HepG2 (cell line): ENCODE data around the gene EPB41L1. TPM values are rescaled to one million over a fixed set of nuclear protein-coding genes. Genes with fewer than 3 reads are reported as not detected.

Experiments
- CHD4 ChIP-seq: fragments of 200-600 bp; sonication (generic); IDR thresholded peaks from 2 replicates; pipeline ENCODE4 v1.7.0; 2017; ENCODE audit warnings: mild to moderate bottlenecking, low read length, borderline replicate concordance
- FOSL2 ChIP-seq: sonication (generic); formaldehyde crosslinking; IDR thresholded peaks from 2 replicates; pipeline ENCODE4 v1.4.0; 2020; ENCODE audit warnings: missing genetic modification reagents
- HOXA5 ChIP-seq: sonication (generic); formaldehyde crosslinking; IDR thresholded peaks from 2 replicates; pipeline ENCODE4 v1.4.0; 2020; ENCODE audit warnings: missing genetic modification reagents
- JUND ChIP-seq: sonication (generic); formaldehyde crosslinking; IDR thresholded peaks from 2 replicates; pipeline ENCODE4 v1.8.0; 2022; ENCODE audit warnings: mild to moderate bottlenecking, missing genetic modification reagents
- KAT2B ChIP-seq: fragments of 150-350 bp; IDR thresholded peaks from 2 replicates; pipeline ENCODE4 v1.6.1; 2014; ENCODE audit warnings: low read depth, low read length, borderline replicate concordance
- KDM3A ChIP-seq: IDR thresholded peaks from 2 replicates; pipeline ENCODE4 v1.6.1; 2018; ENCODE audit warnings: low read depth, missing compliant biosample characterization
- MBNL3 ChIP-seq: fragments of 250-450 bp; sonication (Bioruptor Pico); conservative IDR thresholded peaks from 2 replicates; pipeline ENCODE4 v1.8.0; 2022; ENCODE audit warnings: mild to moderate bottlenecking, inconsistent platforms
- NCOR1 ChIP-seq: fragments of 200-600 bp; sonication (generic); IDR thresholded peaks from 2 replicates; pipeline ENCODE4 v1.7.0; 2017; ENCODE audit warnings: antibody characterized with exemption, low read length, borderline replicate concordance
- NFYB ChIP-seq: sonication (generic); formaldehyde crosslinking; IDR thresholded peaks from 2 replicates; pipeline ENCODE4 v1.4.0; 2020; ENCODE audit warnings: missing genetic modification reagents
- PHF8 ChIP-seq: sonication (generic); formaldehyde crosslinking; IDR thresholded peaks from 2 replicates; pipeline ENCODE4 v1.5.0; 2020; ENCODE audit warnings: missing genetic modification reagents
- RAD51 ChIP-seq: fragments of 450-650 bp; IDR thresholded peaks from 2 replicates; pipeline ENCODE4 v1.6.1; 2016; ENCODE audit warnings: borderline replicate concordance
- SIX4 ChIP-seq: sonication (generic); formaldehyde crosslinking; IDR thresholded peaks from 2 replicates; pipeline ENCODE4 v1.4.0; 2020; ENCODE audit warnings: missing genetic modification reagents
- SUZ12 ChIP-seq: fragments of 150-350 bp; IDR thresholded peaks from 2 replicates; pipeline ENCODE4 v1.6.1; 2014; ENCODE audit warnings: low read depth, low read length
- THRA ChIP-seq: sonication (generic); formaldehyde crosslinking; IDR thresholded peaks from 2 replicates; pipeline ENCODE4 v1.4.0; 2020; ENCODE audit warnings: missing genetic modification reagents, borderline replicate concordance
- YY1 ChIP-seq: IDR thresholded peaks from 2 replicates; pipeline ENCODE4 v1.6.1; 2011; ENCODE audit warnings: low read length, low read depth, moderate library complexity, mild to moderate bottlenecking; ENCODE audit not compliant: insufficient read depth, insufficient replicate concordance
- ZFX ChIP-seq: sonication (generic); formaldehyde crosslinking; IDR thresholded peaks from 2 replicates; pipeline ENCODE4 v1.4.0; 2020; ENCODE audit warnings: mild to moderate bottlenecking, low read depth, missing genetic modification reagents, moderate library complexity
- ZFY ChIP-seq: sonication (generic); formaldehyde crosslinking; IDR thresholded peaks from 2 replicates; pipeline ENCODE4 v1.4.0; 2020; ENCODE audit warnings: missing genetic modification reagents
- ZNF160 ChIP-seq: sonication (generic); formaldehyde crosslinking; IDR thresholded peaks from 2 replicates; pipeline ENCODE4 v1.8.0; 2022; ENCODE audit warnings: mild to moderate bottlenecking, inconsistent platforms, missing genetic modification reagents
- ZNF460 ChIP-seq: sonication (generic); formaldehyde crosslinking; IDR thresholded peaks from 2 replicates; pipeline ENCODE4 v1.5.1; 2020; ENCODE audit warnings: missing genetic modification reagents, mild to moderate bottlenecking, borderline replicate concordance
- ZNF577 ChIP-seq: sonication (generic); formaldehyde crosslinking; IDR thresholded peaks from 2 replicates; pipeline ENCODE4 v1.4.0; 2020; ENCODE audit warnings: mild to moderate bottlenecking, low read depth, missing genetic modification reagents, borderline replicate concordance
- ZNF672 ChIP-seq: sonication (generic); formaldehyde crosslinking; IDR thresholded peaks from 2 replicates; pipeline ENCODE4 v1.8.1; 2022; ENCODE audit warnings: missing genetic modification reagents
- ZNF788 ChIP-seq: sonication (generic); formaldehyde crosslinking; IDR thresholded peaks from 2 replicates; pipeline ENCODE4 v1.5.0; 2020; ENCODE audit warnings: mild to moderate bottlenecking, missing genetic modification reagents, borderline replicate concordance
- ZNF800 ChIP-seq: sonication (generic); formaldehyde crosslinking; IDR thresholded peaks from 2 replicates; pipeline ENCODE4 v1.4.0; 2020; ENCODE audit warnings: missing genetic modification reagents
- ZNF850 ChIP-seq: sonication (generic); formaldehyde crosslinking; conservative IDR thresholded peaks from 2 replicates; pipeline ENCODE4 v1.9.0; 2021; ENCODE audit warnings: mild to moderate bottlenecking, missing genetic modification reagents
- polyA plus RNA-seq, 8 experiments: library from polyadenylated mRNA; depleted of rRNA in 3 of 8; stranded (reverse) in 7 of 8; unstranded in 1 of 8; fragments of >200 nt; fragmentation: Illumina TruSeq in 4 of 8; extraction: Trizol in 4 of 8; gene quantifications; 2 replicates each; pipeline versions ENCODE4 v1.2.1 to v1.2.3, GENCODE V29; 2011 to 2016; ENCODE audit warnings: low read depth in 4 of 8, missing spikeins in 1 of 8, mixed read lengths in 1 of 8; ENCODE audit not compliant: insufficient read depth in 1 of 8
- total RNA-seq, 5 experiments: library from RNA; depleted of rRNA; stranded (reverse); fragments of >200 nt; fragmentation: Illumina TruSeq; extraction: Trizol; gene quantifications; 2 replicates each; pipeline ENCODE4 v1.2.3, GENCODE V29; 2016; ENCODE audit warnings: low read depth in 1 of 5
- TF ChIP-seq, protein P1 (sequence below): IDR thresholded peaks from 2 replicates; pipeline ENCODE4 v1.6.1; 2016; ENCODE audit warnings: low read depth, control low read depth
- TF ChIP-seq, protein P2 (sequence below): fragments of 450-650 bp; IDR thresholded peaks from 2 replicates; pipeline ENCODE4 v1.6.1; 2017; ENCODE audit warnings: mild to moderate bottlenecking

The EPB41L1 gene
- total and polyA plus RNA-seq, 2 of the 13 experiments (the other 11 are each of a cell fraction or from before 2014, with no cell fraction given): 16.7 to 39.0 TPM

DNA sequence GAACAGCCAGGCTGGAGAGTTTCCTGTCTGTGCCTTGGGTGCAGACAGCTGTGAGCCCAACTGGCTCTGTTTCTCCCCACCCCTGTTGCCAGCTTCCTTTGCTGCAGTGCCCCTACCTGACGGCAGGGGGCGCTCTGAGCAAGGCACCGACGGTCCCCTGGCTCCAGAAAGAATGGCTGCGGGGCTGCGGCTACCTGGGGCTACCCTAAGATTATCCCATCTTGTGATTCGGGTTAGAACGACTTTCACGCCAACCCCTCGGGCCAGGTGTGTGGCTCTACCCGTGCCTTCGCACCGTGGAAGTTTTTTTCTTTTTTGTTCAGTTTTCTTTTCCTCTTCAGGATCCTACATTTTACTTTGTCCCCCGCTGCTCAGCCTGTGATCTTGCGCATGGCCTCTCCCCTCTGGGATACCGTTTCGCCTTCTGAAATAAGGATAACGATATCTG lies 48.4 kb downstream of the EPB41L1 start (continued):
- TF ChIP-seq NCOR1 (no peak), RAD51 (no peak), KAT2B (no peak), ZNF850 (CRISPR knock-in tag) (no peak), ZFY (CRISPR knock-in tag) (peak; percentile 23; the same call in 1 of the 2 replicates), ZNF160 (CRISPR knock-in tag) (no peak), MBNL3 (CRISPR knock-in tag) (no peak), ZNF672 (CRISPR knock-in tag) (no peak), ZNF460 (CRISPR knock-in tag) (no peak), ZNF800 (CRISPR knock-in tag) (no peak), SUZ12 (no peak), THRA (CRISPR knock-in tag) (0 out of 2 replicates have a peak, but pooled peaks have one; percentile 44), ZFX (CRISPR knock-in tag) (no peak), HOXA5 (CRISPR knock-in tag) (no peak), JUND (CRISPR knock-in tag) (no peak), CHD4 (no peak), SIX4 (no peak), NFYB (CRISPR knock-in tag) (0 out of 2 replicates have a peak, but pooled peaks have one; percentile 3), ZNF577 (no peak), KDM3A (no peak), PHF8 (no peak), ZNF788 (no peak; the same call in 1 of the 2 replicates), YY1 (peak; percentile 82), FOSL2 (CRISPR knock-in tag) (peak; percentile 45)
- TF ChIP-seq, protein P1, sequence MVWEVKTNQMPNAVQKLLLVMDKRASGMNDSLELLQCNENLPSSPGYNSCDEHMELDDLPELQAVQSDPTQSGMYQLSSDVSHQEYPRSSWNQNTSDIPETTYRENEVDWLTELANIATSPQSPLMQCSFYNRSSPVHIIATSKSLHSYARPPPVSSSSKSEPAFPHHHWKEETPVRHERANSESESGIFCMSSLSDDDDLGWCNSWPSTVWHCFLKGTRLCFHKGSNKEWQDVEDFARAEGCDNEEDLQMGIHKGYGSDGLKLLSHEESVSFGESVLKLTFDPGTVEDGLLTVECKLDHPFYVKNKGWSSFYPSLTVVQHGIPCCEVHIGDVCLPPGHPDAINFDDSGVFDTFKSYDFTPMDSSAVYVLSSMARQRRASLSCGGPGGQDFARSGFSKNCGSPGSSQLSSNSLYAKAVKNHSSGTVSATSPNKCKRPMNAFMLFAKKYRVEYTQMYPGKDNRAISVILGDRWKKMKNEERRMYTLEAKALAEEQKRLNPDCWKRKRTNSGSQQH (CRISPR knock-in tag): 0 out of 2 replicates have a peak, but pooled peaks have one; percentile 34
- TF ChIP-seq, protein P2, sequence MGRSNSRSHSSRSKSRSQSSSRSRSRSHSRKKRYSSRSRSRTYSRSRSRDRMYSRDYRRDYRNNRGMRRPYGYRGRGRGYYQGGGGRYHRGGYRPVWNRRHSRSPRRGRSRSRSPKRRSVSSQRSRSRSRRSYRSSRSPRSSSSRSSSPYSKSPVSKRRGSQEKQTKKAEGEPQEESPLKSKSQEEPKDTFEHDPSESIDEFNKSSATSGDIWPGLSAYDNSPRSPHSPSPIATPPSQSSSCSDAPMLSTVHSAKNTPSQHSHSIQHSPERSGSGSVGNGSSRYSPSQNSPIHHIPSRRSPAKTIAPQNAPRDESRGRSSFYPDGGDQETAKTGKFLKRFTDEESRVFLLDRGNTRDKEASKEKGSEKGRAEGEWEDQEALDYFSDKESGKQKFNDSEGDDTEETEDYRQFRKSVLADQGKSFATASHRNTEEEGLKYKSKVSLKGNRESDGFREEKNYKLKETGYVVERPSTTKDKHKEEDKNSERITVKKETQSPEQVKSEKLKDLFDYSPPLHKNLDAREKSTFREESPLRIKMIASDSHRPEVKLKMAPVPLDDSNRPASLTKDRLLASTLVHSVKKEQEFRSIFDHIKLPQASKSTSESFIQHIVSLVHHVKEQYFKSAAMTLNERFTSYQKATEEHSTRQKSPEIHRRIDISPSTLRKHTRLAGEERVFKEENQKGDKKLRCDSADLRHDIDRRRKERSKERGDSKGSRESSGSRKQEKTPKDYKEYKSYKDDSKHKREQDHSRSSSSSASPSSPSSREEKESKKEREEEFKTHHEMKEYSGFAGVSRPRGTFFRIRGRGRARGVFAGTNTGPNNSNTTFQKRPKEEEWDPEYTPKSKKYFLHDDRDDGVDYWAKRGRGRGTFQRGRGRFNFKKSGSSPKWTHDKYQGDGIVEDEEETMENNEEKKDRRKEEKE: no peak
